ENCODE results near the gene YBX2. TPM values are rescaled to one million over a fixed set of nuclear protein-coding genes. Genes with fewer than 3 reads are reported as not detected.

YBX2 gene
- total and polyA plus RNA-seq, 2 experiments from 2014 or later = 0.22 TPM; not detected in 1

GRCh38 chr17:7322520-7323194 lies 28.2 kb upstream of the YBX2 start:
- Histone ChIP-seq H3K9me3 (ENCODE audit: low read depth) (no peaks in the 10 kb centered on the region), H3K9ac (no peak overlapping the region), H3K27ac (no peak overlapping the region), H3K36me3 (ENCODE audit: low read depth) (peaks cover 7% of the 10 kb centered on the region; the same call in 1 of the 2 replicates), H3K4me2 (ENCODE audit: unreplicated experiment) (no peak overlapping the region), H3K79me2 (ENCODE audit: insufficient read depth) (peaks cover 8% of the 10 kb centered on the region), H3K4me3 (no peak overlapping the region), H4K20me1 (ENCODE audit: insufficient read depth) (no peaks in the 10 kb centered on the region), H3K4me1 (ENCODE audit: insufficient read depth) (no peaks in the 10 kb centered on the region), H2AFZ (no peak overlapping the region), H3K9me2 (ENCODE audit: insufficient read depth) (no peaks in the 10 kb centered on the region), H3F3A (ENCODE audit: insufficient read depth) (no peaks in the 10 kb centered on the region), H3K27me3 (replicated peaks; ENCODE audit: insufficient read depth) (no peaks in the 10 kb centered on the region)
- no peak for TF ChIP-seq EZH2phosphoT487 (IDR thresholded peaks at IDR 0.05; ENCODE audit: insufficient read depth, low read depth)
- TF ChIP-seq EZH2 (IDR thresholded peaks at IDR 0.05; ENCODE audit: insufficient read depth, poor library complexity, severe bottlenecking) = no peak
- in situ Hi-C loops (cut with MboI) = no loop called here
- DNase-seq = no peak
- 91 to 93% methylated on average over 22 of the region's 22 CpGs for WGBS, 2 experiments (ENCODE audit: low coverage in 1 of 2, low lambda C conversion rate in 2 of 2, missing lambda C conversion rate in 2 of 2)

- H3K27me3 ChIP-seq (replicated peaks; ENCODE audit: insufficient read depth) = no peaks in the 10 kb centered on the region
- in situ Hi-C loops (cut with MboI) = no loop called here
- H3K9me3 ChIP-seq (ENCODE audit: low read depth) = no peaks in the 10 kb centered on the region
- no peaks in the 10 kb centered on the region for H3K9me2 ChIP-seq (ENCODE audit: insufficient read depth)
- H3K27ac ChIP-seq = no peak overlapping the region
- no peaks in the 10 kb centered on the region for H3K79me2 ChIP-seq (ENCODE audit: insufficient read depth)
- H2AFZ ChIP-seq = no peak overlapping the region
- H3K4me2 ChIP-seq (ENCODE audit: unreplicated experiment) = no peak overlapping the region
- no peaks in the 10 kb centered on the region for H4K20me1 ChIP-seq (ENCODE audit: insufficient read depth)
- TF ChIP-seq EZH2 (IDR thresholded peaks at IDR 0.05; ENCODE audit: insufficient read depth, poor library complexity, severe bottlenecking) = no peak
- no peak for TF ChIP-seq EZH2phosphoT487 (IDR thresholded peaks at IDR 0.05; ENCODE audit: insufficient read depth, low read depth)
- no peak overlapping the region for H3K4me3 ChIP-seq
- H3K4me1 ChIP-seq (ENCODE audit: insufficient read depth) = no peaks in the 10 kb centered on the region
- H3K36me3 ChIP-seq (ENCODE audit: low read depth) = peaks cover 7% of the 10 kb centered on the region; the same call in 1 of the 2 replicates
- H3F3A ChIP-seq (ENCODE audit: insufficient read depth) = no peaks in the 10 kb centered on the region
- no peak for DNase-seq
- H3K9ac ChIP-seq = no peak overlapping the region
- 91 to 97% methylated on average over 14 to 15 of the region's 15 CpGs for WGBS, 2 experiments (ENCODE audit: low coverage in 1 of 2, low lambda C conversion rate in 2 of 2, missing lambda C conversion rate in 2 of 2)
Observed at GRCh38 chr17:7321466-7321865, 27.0 kb upstream of the YBX2 start.

GRCh38 chr17:7318121-7318860 lies 23.9 kb upstream of the YBX2 start:
- Histone ChIP-seq H3F3A (ENCODE audit: insufficient read depth) (peaks cover 15% of the 10 kb centered on the region), H3K4me2 (ENCODE audit: unreplicated experiment) (no peak overlapping the region), H3K4me3 (no peak overlapping the region), H2AFZ (no peak overlapping the region), H4K20me1 (ENCODE audit: insufficient read depth) (peaks cover 3% of the 10 kb centered on the region; the same call in 1 of the 2 replicates), H3K9me2 (ENCODE audit: insufficient read depth) (no peaks in the 10 kb centered on the region), H3K9me3 (ENCODE audit: low read depth) (no peaks in the 10 kb centered on the region), H3K4me1 (ENCODE audit: insufficient read depth) (peaks cover 13% of the 10 kb centered on the region), H3K9ac (no peak overlapping the region), H3K36me3 (ENCODE audit: low read depth) (peaks cover 6% of the 10 kb centered on the region; the same call in 1 of the 2 replicates), H3K27ac (no peak overlapping the region), H3K79me2 (ENCODE audit: insufficient read depth) (peaks cover 15% of the 10 kb centered on the region), H3K27me3 (replicated peaks; ENCODE audit: insufficient read depth) (no peaks in the 10 kb centered on the region)
- in situ Hi-C loops (cut with MboI) = no loop called here
- DNase-seq = no peak
- TF ChIP-seq EZH2 (IDR thresholded peaks at IDR 0.05; ENCODE audit: insufficient read depth, poor library complexity, severe bottlenecking) = no peak
- no peak for TF ChIP-seq EZH2phosphoT487 (IDR thresholded peaks at IDR 0.05; ENCODE audit: insufficient read depth, low read depth)
- WGBS, 2 experiments (ENCODE audit: low coverage in 1 of 2, low lambda C conversion rate in 2 of 2, missing lambda C conversion rate in 2 of 2) = 88 to 89% methylated on average over 12 to 13 of the region's 13 CpGs

- H3K9me2 ChIP-seq (ENCODE audit: insufficient read depth) = no peaks in the 10 kb centered on the region
- no peak for TF ChIP-seq EZH2 (IDR thresholded peaks at IDR 0.05; ENCODE audit: insufficient read depth, poor library complexity, severe bottlenecking)
- no peak for TF ChIP-seq EZH2phosphoT487 (IDR thresholded peaks at IDR 0.05; ENCODE audit: insufficient read depth, low read depth)
- peaks cover 22% of the 10 kb centered on the region for H3K4me1 ChIP-seq (ENCODE audit: insufficient read depth)
- H4K20me1 ChIP-seq (ENCODE audit: insufficient read depth) = peaks cover 3% of the 10 kb centered on the region; the same call in 1 of the 2 replicates
- H3K9ac ChIP-seq = no peak overlapping the region
- 83 to 87% methylated on average over 16 of the region's 16 CpGs for WGBS, 2 experiments (ENCODE audit: low coverage in 1 of 2, low lambda C conversion rate in 2 of 2, missing lambda C conversion rate in 2 of 2)
- no peak overlapping the region for H3K4me3 ChIP-seq
- no peaks in the 10 kb centered on the region for H3K27me3 ChIP-seq (replicated peaks; ENCODE audit: insufficient read depth)
- peaks cover 25% of the 10 kb centered on the region for H3K79me2 ChIP-seq (ENCODE audit: insufficient read depth)
- H3K27ac ChIP-seq = no peak overlapping the region
- no peak for DNase-seq
- H3F3A ChIP-seq (ENCODE audit: insufficient read depth) = peaks cover 25% of the 10 kb centered on the region
- in situ Hi-C loops (cut with MboI) = no loop called here
- H3K4me2 ChIP-seq (ENCODE audit: unreplicated experiment) = no peak overlapping the region
- H3K36me3 ChIP-seq (ENCODE audit: low read depth) = peaks cover 14% of the 10 kb centered on the region; the same call in 1 of the 2 replicates
- no peak overlapping the region for H2AFZ ChIP-seq
- no peaks in the 10 kb centered on the region for H3K9me3 ChIP-seq (ENCODE audit: low read depth)
Observed at GRCh38 chr17:7317161-7317803, 22.8 kb upstream of the YBX2 start.
